ENCODE measurements around the gene SLC26A1.

- no peak for TF ChIP-seq EZH2phosphoT487 (IDR thresholded peaks at IDR 0.05; ENCODE audit: insufficient read depth, low read depth)
- TF ChIP-seq EZH2 (IDR thresholded peaks at IDR 0.05; ENCODE audit: insufficient read depth, poor library complexity, severe bottlenecking): no peak
Observed at GRCh38 chr4:945274-946102, 47.7 kb downstream of the SLC26A1 start.
